ENCODE results near the gene AIG1. TPM values are rescaled to one million over a fixed set of nuclear protein-coding genes. Genes with fewer than 3 reads are reported as not detected.

The AIG1 gene
- total RNA-seq, 1 donor from 2014 or later: 35.2 TPM

DNA sequence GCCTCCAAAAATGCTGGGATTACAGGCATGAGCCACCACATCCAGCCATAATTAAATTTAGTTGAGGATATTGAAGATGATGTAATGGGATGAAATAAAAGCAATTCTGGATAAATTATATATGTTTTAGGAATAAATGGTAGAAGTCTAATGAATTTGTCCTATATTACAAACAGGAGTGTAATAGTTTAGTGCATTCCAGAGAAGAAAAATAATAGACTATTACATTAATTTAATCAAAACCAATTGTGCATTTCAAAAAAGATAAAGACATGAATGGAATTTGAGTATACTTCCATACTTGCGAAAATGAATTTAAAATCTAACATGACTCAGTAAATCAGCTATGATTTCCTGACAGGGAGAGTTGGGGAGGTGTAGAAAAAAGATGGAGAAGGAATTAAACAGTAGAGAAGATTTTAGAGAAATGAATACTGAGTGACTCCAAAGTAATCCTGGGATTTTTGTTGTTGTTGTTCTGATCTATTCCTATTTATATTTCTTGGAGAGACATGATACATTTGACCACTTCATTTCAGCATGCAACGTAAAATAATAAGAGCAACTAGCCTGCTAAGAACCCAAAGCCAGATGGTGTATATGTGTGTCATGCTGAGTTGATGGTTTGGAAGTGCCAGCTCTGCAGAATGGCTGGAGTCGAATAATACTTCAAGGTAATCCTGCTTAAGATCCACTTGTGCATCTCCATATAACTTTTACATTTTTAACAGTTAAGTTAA, 67.4 kb downstream of the AIG1 start:
- no peak overlapping the region for H3K9ac ChIP-seq (ENCODE audit: low read length)
- no peak for TF ChIP-seq EZH2 (IDR thresholded peaks at IDR 0.05; ENCODE audit: insufficient read depth, low read length)
- TF ChIP-seq, protein P1, sequence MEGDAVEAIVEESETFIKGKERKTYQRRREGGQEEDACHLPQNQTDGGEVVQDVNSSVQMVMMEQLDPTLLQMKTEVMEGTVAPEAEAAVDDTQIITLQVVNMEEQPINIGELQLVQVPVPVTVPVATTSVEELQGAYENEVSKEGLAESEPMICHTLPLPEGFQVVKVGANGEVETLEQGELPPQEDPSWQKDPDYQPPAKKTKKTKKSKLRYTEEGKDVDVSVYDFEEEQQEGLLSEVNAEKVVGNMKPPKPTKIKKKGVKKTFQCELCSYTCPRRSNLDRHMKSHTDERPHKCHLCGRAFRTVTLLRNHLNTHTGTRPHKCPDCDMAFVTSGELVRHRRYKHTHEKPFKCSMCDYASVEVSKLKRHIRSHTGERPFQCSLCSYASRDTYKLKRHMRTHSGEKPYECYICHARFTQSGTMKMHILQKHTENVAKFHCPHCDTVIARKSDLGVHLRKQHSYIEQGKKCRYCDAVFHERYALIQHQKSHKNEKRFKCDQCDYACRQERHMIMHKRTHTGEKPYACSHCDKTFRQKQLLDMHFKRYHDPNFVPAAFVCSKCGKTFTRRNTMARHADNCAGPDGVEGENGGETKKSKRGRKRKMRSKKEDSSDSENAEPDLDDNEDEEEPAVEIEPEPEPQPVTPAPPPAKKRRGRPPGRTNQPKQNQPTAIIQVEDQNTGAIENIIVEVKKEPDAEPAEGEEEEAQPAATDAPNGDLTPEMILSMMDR (IDR thresholded peaks at IDR 0.05; ENCODE audit: insufficient read depth, low read depth, low read length): no peak
- Mint-ChIP-seq H3K36me3 (ENCODE audit: low read depth, unreplicated experiment) (peaks cover 14% of the 10 kb centered on the region), H3K27ac (ENCODE audit: unreplicated experiment) (no peak overlapping the region), H3K9me3 (ENCODE audit: unreplicated experiment) (peaks cover 8% of the 10 kb centered on the region), H3K4me3 (ENCODE audit: unreplicated experiment) (no peak overlapping the region), H3K27me3 (ENCODE audit: low read depth, unreplicated experiment) (no peaks in the 10 kb centered on the region), H3K4me1 (ENCODE audit: low read depth, unreplicated experiment) (peaks cover 21% of the 10 kb centered on the region)
- FAIRE-seq (no peak), DNase-seq (ENCODE audit: low read depth) (no peak)
- no peaks in the 10 kb centered on the region for H3K79me2 ChIP-seq (ENCODE audit: insufficient read depth, low read length)
- no peaks in the 10 kb centered on the region for H4K20me1 ChIP-seq (ENCODE audit: insufficient read depth, low read length)
- no peak overlapping the region for H3K27ac ChIP-seq (ENCODE audit: low read depth, low read length)
- no peaks in the 10 kb centered on the region for H3K27me3 ChIP-seq (ENCODE audit: insufficient read depth, low read length)
- no peak overlapping the region for H2AFZ ChIP-seq (ENCODE audit: low read depth, low read length)
- H3K4me2 ChIP-seq (ENCODE audit: low read length): no peak overlapping the region
- H3K36me3 ChIP-seq (ENCODE audit: insufficient read depth, low read length): no peaks in the 10 kb centered on the region
- H3K4me3 ChIP-seq (ENCODE audit: insufficient read depth, low read depth, low read length): no peak overlapping the region
- H3K4me1 ChIP-seq (ENCODE audit: insufficient read depth, low read length): peaks cover 14% of the 10 kb centered on the region
- no peaks in the 10 kb centered on the region for H3K9me3 ChIP-seq (ENCODE audit: insufficient read depth, low read depth, low read length)

DNA sequence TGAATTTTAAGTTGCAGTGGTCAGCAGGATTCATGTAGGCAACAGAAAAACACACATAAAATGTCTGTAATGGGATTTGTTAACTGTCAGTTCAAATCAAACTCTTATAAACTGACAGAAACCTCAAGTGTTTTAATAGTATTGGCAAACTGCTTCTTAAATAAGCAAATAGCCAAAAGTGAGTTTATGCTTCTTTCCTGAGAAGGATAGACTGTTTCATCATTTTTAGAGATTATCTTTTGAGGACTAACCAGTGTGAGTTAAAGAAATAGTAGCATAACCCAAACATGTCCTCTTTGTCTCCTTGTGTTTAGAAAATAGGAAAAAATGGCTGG, 68.0 kb downstream of the AIG1 start:
- Histone ChIP-seq H4K20me1 (ENCODE audit: insufficient read depth, low read length) (no peaks in the 10 kb centered on the region), H3K36me3 (ENCODE audit: insufficient read depth, low read length) (no peaks in the 10 kb centered on the region), H2AFZ (ENCODE audit: low read depth, low read length) (no peak overlapping the region), H3K27me3 (ENCODE audit: insufficient read depth, low read length) (no peaks in the 10 kb centered on the region), H3K4me3 (ENCODE audit: insufficient read depth, low read depth, low read length) (no peak overlapping the region), H3K9ac (ENCODE audit: low read length) (no peak overlapping the region), H3K79me2 (ENCODE audit: insufficient read depth, low read length) (no peaks in the 10 kb centered on the region), H3K4me1 (ENCODE audit: insufficient read depth, low read length) (peaks cover 14% of the 10 kb centered on the region), H3K9me3 (ENCODE audit: insufficient read depth, low read depth, low read length) (no peaks in the 10 kb centered on the region), H3K27ac (ENCODE audit: low read depth, low read length) (no peak overlapping the region), H3K4me2 (ENCODE audit: low read length) (no peak overlapping the region)
- TF ChIP-seq, protein P1 (IDR thresholded peaks at IDR 0.05; ENCODE audit: insufficient read depth, low read depth, low read length): no peak
- no peak for TF ChIP-seq EZH2 (IDR thresholded peaks at IDR 0.05; ENCODE audit: insufficient read depth, low read length)
- FAIRE-seq (no peak), DNase-seq (ENCODE audit: low read depth) (no peak)
- H3K9me3 Mint-ChIP-seq (ENCODE audit: unreplicated experiment): peaks cover 8% of the 10 kb centered on the region
- no peak overlapping the region for H3K4me3 Mint-ChIP-seq (ENCODE audit: unreplicated experiment)
- no peak overlapping the region for H3K27ac Mint-ChIP-seq (ENCODE audit: unreplicated experiment)
- H3K27me3 Mint-ChIP-seq (ENCODE audit: low read depth, unreplicated experiment): no peaks in the 10 kb centered on the region
- peaks cover 14% of the 10 kb centered on the region for H3K36me3 Mint-ChIP-seq (ENCODE audit: low read depth, unreplicated experiment)
- H3K4me1 Mint-ChIP-seq (ENCODE audit: low read depth, unreplicated experiment): peaks cover 21% of the 10 kb centered on the region

DNA sequence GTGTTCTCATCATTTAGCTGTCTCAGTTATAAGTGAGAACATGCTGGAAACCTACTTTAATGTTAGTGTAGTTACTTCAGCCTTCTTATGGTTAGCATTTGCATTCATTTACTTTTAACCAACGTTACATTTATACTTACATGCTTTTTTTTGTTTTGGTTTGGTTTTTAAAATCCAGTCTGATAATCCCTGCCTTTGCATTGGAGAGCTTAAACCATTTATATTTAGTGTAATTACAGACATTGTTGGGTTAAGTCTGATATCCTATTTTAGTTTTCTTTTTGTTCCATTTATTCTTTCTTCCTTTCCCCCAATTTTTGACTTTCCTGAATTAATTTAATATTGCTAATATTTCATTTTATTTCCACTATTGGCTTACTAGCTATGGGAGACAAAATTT, 70.2 kb downstream of the AIG1 start:
- Mint-ChIP-seq H3K4me1 (ENCODE audit: low read depth, unreplicated experiment) (peaks cover 9% of the 10 kb centered on the region), H3K4me3 (ENCODE audit: unreplicated experiment) (no peak overlapping the region), H3K36me3 (ENCODE audit: low read depth, unreplicated experiment) (peaks cover 14% of the 10 kb centered on the region), H3K27ac (ENCODE audit: unreplicated experiment) (no peak overlapping the region), H3K27me3 (ENCODE audit: low read depth, unreplicated experiment) (no peaks in the 10 kb centered on the region), H3K9me3 (ENCODE audit: unreplicated experiment) (peaks cover 8% of the 10 kb centered on the region)
- no peaks in the 10 kb centered on the region for H4K20me1 ChIP-seq (ENCODE audit: insufficient read depth, low read length)
- no peak overlapping the region for H3K27ac ChIP-seq (ENCODE audit: low read depth, low read length)
- H3K79me2 ChIP-seq (ENCODE audit: insufficient read depth, low read length): no peaks in the 10 kb centered on the region
- DNase-seq (ENCODE audit: low read depth): no peak
- no peaks in the 10 kb centered on the region for H3K27me3 ChIP-seq (ENCODE audit: insufficient read depth, low read length)
- peaks cover 5% of the 10 kb centered on the region for H3K4me1 ChIP-seq (ENCODE audit: insufficient read depth, low read length)
- TF ChIP-seq EZH2 (IDR thresholded peaks at IDR 0.05; ENCODE audit: insufficient read depth, low read length): no peak
- TF ChIP-seq, protein P1 (IDR thresholded peaks at IDR 0.05; ENCODE audit: insufficient read depth, low read depth, low read length): no peak
- no peak overlapping the region for H3K4me2 ChIP-seq (ENCODE audit: low read length)
- no peaks in the 10 kb centered on the region for H3K9me3 ChIP-seq (ENCODE audit: insufficient read depth, low read depth, low read length)
- H3K9ac ChIP-seq (ENCODE audit: low read length): no peak overlapping the region
- no peaks in the 10 kb centered on the region for H3K36me3 ChIP-seq (ENCODE audit: insufficient read depth, low read length)
- H3K4me3 ChIP-seq (ENCODE audit: insufficient read depth, low read depth, low read length): no peak overlapping the region
- FAIRE-seq: no peak
- no peak overlapping the region for H2AFZ ChIP-seq (ENCODE audit: low read depth, low read length)
